IMR-90 (cell line): Measurements from ENCODE around the gene EVA1C. TPM values are rescaled to one million over a fixed set of nuclear protein-coding genes. Genes with fewer than 3 reads are reported as not detected.

Experiments used
- ATAC-seq: fragments of 200-7000 bp; cut with Tn5 transposase; 2 replicates; pipeline ENCODE4 v1.9.1; 2020; ENCODE audit warnings: low read depth, mild to moderate bottlenecking, moderate library complexity
- BruUV-seq: library from RNA; stranded (reverse); fragments of 400-500 nt; replicated peaks from 2 replicates; lab custom pipeline; 2021; lab: Mats Ljungman, UMichigan
- CTCF ChIA-PET: fragments of 300-600 bp; formaldehyde crosslinking; extraction: SDS; loops from one replicate; lab custom pipeline; 2021; ENCODE audit warnings: antibody characterized with exemption; lab: Yijun Ruan, JAX
- POLR2A ChIA-PET: fragments of 300-600 bp; sonication (Branson Sonifier 250); formaldehyde crosslinking; loops from one replicate; lab custom pipeline; 2022; ENCODE audit warnings: antibody characterized with exemption; ENCODE audit not compliant: unreplicated experiment; lab: Charles Lee
- DNase-seq: peaks from one replicate; pipeline ENCODE4 v3.0.0; 2013
- H2AFZ ChIP-seq: replicated peaks from 2 replicates; pipeline ENCODE3; 2013; ENCODE audit warnings: low read length, mild to moderate bottlenecking; ENCODE audit not compliant: poor library complexity
- H2AK5ac ChIP-seq: 2 replicates; pipeline ENCODE4 v1.6.1; 2013; ENCODE audit warnings: low read depth, low read length, inconsistent platforms
- H2AK9ac ChIP-seq: replicated peaks from 2 replicates; pipeline ENCODE3; 2013; ENCODE audit warnings: mild to moderate bottlenecking, low read depth, low read length, moderate library complexity; ENCODE audit not compliant: poor library complexity
- H2BK120ac ChIP-seq: 2 replicates; pipeline ENCODE4 v1.6.1; 2013; ENCODE audit warnings: low read depth, low read length, inconsistent platforms
- H2BK15ac ChIP-seq: 3 replicates; pipeline ENCODE4 v1.6.1; 2013; ENCODE audit warnings: low read depth, low read length, inconsistent platforms
- H2BK20ac ChIP-seq: 2 replicates; pipeline ENCODE4 v1.6.1; 2013; ENCODE audit warnings: low read depth, mild to moderate bottlenecking, inconsistent platforms, low read length, moderate library complexity
- H2BK5ac ChIP-seq: 2 replicates; pipeline ENCODE4 v1.6.1; 2013; ENCODE audit warnings: mild to moderate bottlenecking, low read depth, low read length, inconsistent platforms; ENCODE audit not compliant: poor library complexity, severe bottlenecking
- H3K14ac ChIP-seq: replicated peaks from 2 replicates; pipeline ENCODE4 v1.6.1; 2013; ENCODE audit warnings: low read depth, low read length, inconsistent platforms
- H3K18ac ChIP-seq: 2 replicates; pipeline ENCODE4 v1.6.1; 2013; ENCODE audit warnings: low read depth, low read length, control low read depth
- H3K23ac ChIP-seq: 2 replicates; pipeline ENCODE4 v1.6.1; 2013; ENCODE audit warnings: low read depth, low read length, inconsistent platforms
- H3K27ac ChIP-seq: 2 replicates; pipeline ENCODE4 v1.5.1; 2013; ENCODE audit warnings: mild to moderate bottlenecking, control low read depth, low read length; ENCODE audit not compliant: insufficient read depth
- H3K27me3 ChIP-seq: 2 replicates; pipeline ENCODE4 v1.6.1; 2013; ENCODE audit warnings: low read length; ENCODE audit not compliant: control insufficient read depth, insufficient read depth
- H3K36me3 ChIP-seq: 2 replicates; pipeline ENCODE4 v1.6.1; 2013; ENCODE audit warnings: low read length, mixed read lengths; ENCODE audit not compliant: control insufficient read depth, insufficient read depth
- H3K4ac ChIP-seq: 2 replicates; pipeline ENCODE4 v1.6.1; 2013; ENCODE audit warnings: low read depth, low read length, inconsistent platforms
- H3K4me1 ChIP-seq: 2 replicates; pipeline ENCODE4 v1.6.1; 2013; ENCODE audit warnings: low read length, mixed read lengths; ENCODE audit not compliant: control insufficient read depth, insufficient read depth
- H3K4me2 ChIP-seq: 2 replicates; pipeline ENCODE4 v1.6.1; 2013; ENCODE audit warnings: low read depth, mild to moderate bottlenecking, control low read depth, low read length, moderate library complexity
- H3K4me3 ChIP-seq: 2 replicates; pipeline ENCODE4 v1.5.1; 2013; ENCODE audit warnings: low read depth, mild to moderate bottlenecking, control low read depth, low read length, moderate library complexity; ENCODE audit not compliant: insufficient read depth
- H3K56ac ChIP-seq: 2 replicates; pipeline ENCODE4 v1.6.1; 2013; ENCODE audit warnings: low read length, inconsistent platforms; ENCODE audit not compliant: insufficient read depth; ENCODE audit errors: extremely low read depth
- H3K79me1 ChIP-seq, 2 experiments: 2 replicates each; pipeline ENCODE4 v1.6.1; 2013; ENCODE audit warnings: low read length in 2 of 2, inconsistent platforms in 1 of 2, low read depth in 1 of 2
- H3K9ac ChIP-seq: 2 replicates; pipeline ENCODE4 v1.6.1; 2013; ENCODE audit warnings: low read depth, low read length, control low read depth
- H3K9me1 ChIP-seq: 2 replicates; pipeline ENCODE4 v1.6.1; 2013; ENCODE audit warnings: low read length, inconsistent platforms; ENCODE audit not compliant: insufficient read depth
- H3K9me3 ChIP-seq: 2 replicates; pipeline ENCODE4 v1.6.1; 2013; ENCODE audit warnings: low read length; ENCODE audit not compliant: control insufficient read depth, insufficient read depth
- H4K20me1 ChIP-seq: 2 replicates; pipeline ENCODE4 v1.6.1; 2013; ENCODE audit warnings: low read length, inconsistent platforms; ENCODE audit not compliant: insufficient read depth
- H4K5ac ChIP-seq: 2 replicates; pipeline ENCODE4 v1.6.1; 2013; ENCODE audit warnings: mild to moderate bottlenecking, low read depth, low read length, control low read depth
- H4K8ac ChIP-seq, 2 experiments: 2 replicates each; pipeline ENCODE4 v1.6.1; 2013; ENCODE audit warnings: low read depth in 2 of 2, low read length in 2 of 2, control low read depth in 1 of 2, inconsistent platforms in 1 of 2
- H4K91ac ChIP-seq: 2 replicates; pipeline ENCODE4 v1.6.1; 2013; ENCODE audit warnings: low read depth, low read length, inconsistent platforms; ENCODE audit not compliant: insufficient read depth
- BHLHE40 ChIP-seq: fragments of 150-350 bp; IDR thresholded peaks from 2 replicates; pipeline ENCODE4 v1.6.1; 2016; ENCODE audit warnings: mild to moderate bottlenecking, low read depth, low read length
- CEBPB ChIP-seq: IDR thresholded peaks from 2 replicates; pipeline ENCODE4 v1.6.1; 2012; ENCODE audit warnings: low read depth, low read length, improper control_type of control experiment
- CHD1 ChIP-seq: IDR thresholded peaks from 2 replicates; pipeline ENCODE4 v1.6.1; 2012; ENCODE audit warnings: low read depth, low read length, improper control_type of control experiment
- CTCF ChIP-seq: conservative IDR thresholded peaks from 2 replicates; pipeline ENCODE4 v1.5.1; 2012; ENCODE audit warnings: mild to moderate bottlenecking, low read depth, low read length, improper control_type of control experiment
- ELK1 ChIP-seq: fragments of 150-350 bp; IDR thresholded peaks from 2 replicates; pipeline ENCODE4 v1.6.1; 2016; ENCODE audit warnings: low read depth, mild to moderate bottlenecking, low read length, moderate library complexity, borderline replicate concordance
- FOS ChIP-seq: fragments of 150-350 bp; IDR thresholded peaks from 2 replicates; pipeline ENCODE4 v1.6.1; 2016; ENCODE audit warnings: low read depth, low read length
- MAFK ChIP-seq: IDR thresholded peaks from 2 replicates; pipeline ENCODE4 v1.6.1; 2012; ENCODE audit warnings: low read depth, low read length, improper control_type of control experiment
- MAZ ChIP-seq: IDR thresholded peaks from 2 replicates; pipeline ENCODE4 v1.6.1; 2012; ENCODE audit warnings: low read depth, mild to moderate bottlenecking, low read length, improper control_type of control experiment, moderate library complexity, borderline replicate concordance
- MXI1 ChIP-seq: IDR thresholded peaks from 2 replicates; pipeline ENCODE4 v1.6.1; 2012; ENCODE audit warnings: low read depth, mild to moderate bottlenecking, low read length, moderate library complexity, borderline replicate concordance
- NFE2L2 ChIP-seq: fragments of 150-350 bp; IDR thresholded peaks from 2 replicates; pipeline ENCODE4 v1.6.1; 2016; ENCODE audit warnings: low read depth, mild to moderate bottlenecking, low read length
- POLR2A ChIP-seq: IDR thresholded peaks from 2 replicates; pipeline ENCODE4 v1.6.1; 2012; ENCODE audit warnings: mild to moderate bottlenecking, low read depth, low read length
- RAD21 ChIP-seq: IDR thresholded peaks from 2 replicates; pipeline ENCODE4 v1.6.1; 2012; ENCODE audit warnings: low read length, improper control_type of control experiment
- RCOR1 ChIP-seq: IDR thresholded peaks from 2 replicates; pipeline ENCODE4 v1.6.1; 2012; ENCODE audit warnings: mild to moderate bottlenecking, low read length, improper control_type of control experiment; ENCODE audit not compliant: insufficient replicate concordance
- RFX5 ChIP-seq: IDR thresholded peaks from 2 replicates; pipeline ENCODE4 v1.8.0; 2012; ENCODE audit warnings: low read depth, mild to moderate bottlenecking, low read length, moderate library complexity
- SMC3 ChIP-seq: fragments of 150-350 bp; IDR thresholded peaks from 2 replicates; pipeline ENCODE4 v1.6.1; 2016; ENCODE audit warnings: low read depth, mild to moderate bottlenecking, antibody characterized with exemption, low read length, moderate library complexity
- USF2 ChIP-seq: fragments of 150-350 bp; IDR thresholded peaks from 2 replicates; pipeline ENCODE4 v1.6.1; 2017; ENCODE audit warnings: mild to moderate bottlenecking, antibody characterized with exemption, low read length, low read depth
- WGBS, 2 experiments: methylation state at CpG; one replicate each; pipeline versions ENCODE4 v1.1.5 to v1.1.7; 2013; ENCODE audit warnings: missing lambda C conversion rate in 2 of 2; ENCODE audit not compliant: insufficient read length in 1 of 2; ENCODE audit errors: extremely low coverage in 2 of 2; 5-methylcytosine and 5-hydroxymethylcytosine counted together
- dilution Hi-C: fragments of 300-500 bp; cut with HindIII; formaldehyde crosslinking; loops from one replicate; pipeline ENCODE4 v1.14.3; 2018; ENCODE audit warnings: low sequenced_read_pairs; ENCODE audit not compliant: unreplicated experiment
- in situ Hi-C: fragments of 300-500 bp; cut with MboI; formaldehyde crosslinking; loops from 3 replicates; pipeline ENCODE4 v1.14.3; 2019; ENCODE audit warnings: low sequenced_read_pairs, inconsistent platforms, mixed read lengths
- intact Hi-C: fragments of 100-400 bp; cut with micrococcal nuclease; formaldehyde crosslinking; loops from 2 replicates; pipeline ENCODE4 v1.10.0; 2022
- polyA plus RNA-seq, 3 experiments: library from polyadenylated mRNA; depleted of rRNA; stranded (reverse); fragments of >200 nt; gene quantifications; 2 replicates each; pipeline ENCODE4 v1.2.3, GENCODE V29; 2012; ENCODE audit warnings: low replicate concordance in 1 of 3
- total RNA-seq: library from RNA; depleted of rRNA; stranded (reverse); fragments of >200 nt; gene quantifications from 2 replicates; pipeline ENCODE4 v1.2.3, GENCODE V29; 2012

EVA1C gene
- total and polyA plus RNA-seq, 2 of the 4 experiments (the other 2 are of a cell fraction) = 0.72 to 1.1 TPM

GRCh38 chr21:32447224-32447623, 34.7 kb downstream of the EVA1C start:
- Histone ChIP-seq H4K5ac (no peak overlapping the region), H2BK20ac (no peak overlapping the region), H3K23ac (no peak overlapping the region), H2AFZ (no peak overlapping the region), H2BK15ac (no peak overlapping the region), H3K9me1 (peaks cover 6% of the 10 kb centered on the region; the same call in 1 of the 2 replicates), H3K4me1 (peaks cover 16% of the 10 kb centered on the region), H3K79me1 (peaks cover 0 to 11% of the 10 kb centered on the region in 2 experiments; a peak in 1 of 4 replicates), H2BK120ac (no peak overlapping the region), H2BK5ac (no peak overlapping the region), H3K56ac (no peak overlapping the region), H3K9me3 (no peaks in the 10 kb centered on the region), H3K18ac (no peak overlapping the region), H3K4me2 (no peak overlapping the region), H4K8ac (no peak overlapping the region), H3K27ac (no peak overlapping the region), H3K4ac (no peak overlapping the region), H3K9ac (no peak overlapping the region), H3K14ac (no peak overlapping the region), H4K20me1 (no peaks in the 10 kb centered on the region), H3K27me3 (no peaks in the 10 kb centered on the region), H2AK9ac (no peak overlapping the region), H2AK5ac (no peak overlapping the region), H3K4me3 (no peak overlapping the region), H4K91ac (no peak overlapping the region), H3K36me3 (no peaks in the 10 kb centered on the region)
- intact Hi-C loops (no loop called here), in situ Hi-C loops (no loop called here), dilution Hi-C loops (no loop called here)
- ChIA-PET POLR2A (interaction anchor here (0.6 kb wide), 1 partner anchor 513 kb away, joined by 4 read pairs; no protein-coding TSS in a partner anchor), CTCF (no interaction called here)
- WGBS, 2 experiments = no CpG with 5 or more reads among the region's 5 CpGs
- no peak for TF ChIP-seq RFX5
- no peak for TF ChIP-seq ELK1
- TF ChIP-seq SMC3 = no peak
- TF ChIP-seq RAD21 = no peak
- TF ChIP-seq NFE2L2 = no peak
- no peak for TF ChIP-seq USF2
- no peak for TF ChIP-seq CHD1
- TF ChIP-seq CTCF = no peak
- no peak for TF ChIP-seq RCOR1
- no peak for TF ChIP-seq MAZ
- TF ChIP-seq MAFK = no peak
- TF ChIP-seq POLR2A = no peak
- TF ChIP-seq MXI1 = no peak
- no peak for TF ChIP-seq FOS
- TF ChIP-seq BHLHE40 = no peak
- TF ChIP-seq CEBPB = no peak
- ATAC-seq = no peak
- no TSS peak for BruUV-seq
- no peak for DNase-seq
